Suprapubic skin (tissue), 4 donors: ENCODE data around the gene TNIP1. TPM values are rescaled to one million over a fixed set of nuclear protein-coding genes. Genes with fewer than 3 reads are reported as not detected.
A peak's percentile ranks its signal among the peaks of the same experiment; 100 is the strongest.

Experiments used
- DNase-seq, 2 donors: peaks; one replicate each; pipeline ENCODE4 v3.0.0-alpha.2; 2019; ENCODE audit warnings: low spot score in 2 of 2
- H3K27ac ChIP-seq: fragments of 200-600 bp; sonication (generic); one replicate; pipeline ENCODE4 v1.5.1; 2019
- H3K27me3 ChIP-seq: fragments of 200-600 bp; sonication (generic); one replicate; pipeline ENCODE4 v1.5.1; 2019
- H3K36me3 ChIP-seq: fragments of 200-600 bp; sonication (generic); one replicate; pipeline ENCODE4 v1.5.1; 2019
- H3K4me1 ChIP-seq: fragments of 200-600 bp; sonication (generic); one replicate; pipeline ENCODE4 v1.5.1; 2019
- H3K4me3 ChIP-seq: fragments of 200-600 bp; sonication (generic); one replicate; pipeline ENCODE4 v1.5.1; 2019; ENCODE audit warnings: mild to moderate bottlenecking
- H3K9me3 ChIP-seq: fragments of 200-600 bp; sonication (generic); one replicate; pipeline ENCODE4 v1.5.1; 2019
- CTCF ChIP-seq, 2 donors: fragments of 200-600 bp in 1 of 2; fragments of 450-650 bp in 1 of 2; sonication (generic) in 1 of 2; IDR thresholded peaks; one replicate each; pipeline ENCODE4 v1.5.1; 2016 to 2019; ENCODE audit warnings: antibody characterized with exemption in 2 of 2, mild to moderate bottlenecking in 1 of 2, moderate library complexity in 1 of 2
- EP300 ChIP-seq: sonication (generic); formaldehyde crosslinking; IDR thresholded peaks from one replicate; pipeline ENCODE4 v1.6.1; 2017; ENCODE audit warnings: antibody characterized with exemption
- POLR2A ChIP-seq, 2 donors: fragments of 450-650 bp; IDR thresholded peaks; one replicate each; pipeline ENCODE4 v1.6.1; 2017; ENCODE audit warnings: antibody characterized with exemption in 2 of 2, mild to moderate bottlenecking in 2 of 2, moderate library complexity in 2 of 2
- POLR2AphosphoS5 ChIP-seq, 3 donors: sonication (generic); formaldehyde crosslinking; IDR thresholded peaks; one replicate each; pipeline ENCODE4 v1.6.1; 2017; ENCODE audit warnings: antibody characterized with exemption in 3 of 3
- WGBS: methylation state at CpG from one replicate; pipeline ENCODE4 v1.1.5; 2018; 5-methylcytosine and 5-hydroxymethylcytosine counted together
- total RNA-seq, 4 donors: library from RNA; depleted of rRNA; stranded (reverse); fragments of >200 nt; gene quantifications; one replicate each; pipeline ENCODE4 v1.1.0, GENCODE V29; 2016

The TNIP1 gene
- total RNA-seq, 4 donors from 2014 or later = 47.5 to 94.7 (median 70.9) TPM

GRCh38 chr5:151106043-151106442, 25.2 kb upstream of the TNIP1 start:
- no peak for DNase-seq
- peaks cover 9% of the 10 kb centered on the region for H3K4me1 ChIP-seq
- peaks cover 28% of the 10 kb centered on the region for H3K36me3 ChIP-seq
- no peak overlapping the region for H3K4me3 ChIP-seq
- no peaks in the 10 kb centered on the region for H3K27me3 ChIP-seq
- no peak overlapping the region for H3K27ac ChIP-seq
- no peak for TF ChIP-seq POLR2A (IDR thresholded peaks at IDR 0.05)
- TF ChIP-seq EP300 = no peak
- TF ChIP-seq POLR2AphosphoS5 (IDR thresholded peaks at IDR 0.05) = no peak
- no peak for TF ChIP-seq CTCF (IDR thresholded peaks at IDR 0.05)
- H3K9me3 ChIP-seq = no peaks in the 10 kb centered on the region
- 85% methylated on average over 5 of the region's 5 CpGs for WGBS

- Histone ChIP-seq H3K27me3 (no peaks in the 10 kb centered on the region), H3K9me3 (no peaks in the 10 kb centered on the region), H3K4me3 (no peak overlapping the region), H3K27ac (no peak overlapping the region), H3K4me1 (peaks cover 9% of the 10 kb centered on the region), H3K36me3 (peaks cover 27% of the 10 kb centered on the region)
- no peak for DNase-seq
- 84% methylated on average over 2 of the region's 2 CpGs for WGBS
- TF ChIP-seq POLR2A (IDR thresholded peaks at IDR 0.05) (no peak), CTCF (IDR thresholded peaks at IDR 0.05) (no peak), POLR2AphosphoS5 (IDR thresholded peaks at IDR 0.05) (no peak), EP300 (no peak)
Observed at GRCh38 chr5:151105561-151105960, 24.7 kb upstream of the TNIP1 start.

GRCh38 chr5:151104795-151105194, 24.0 kb upstream of the TNIP1 start:
- TF ChIP-seq CTCF (IDR thresholded peaks at IDR 0.05) (no peak), POLR2AphosphoS5 (IDR thresholded peaks at IDR 0.05) (peak; percentile 39 to 93 (median 83))
- Histone ChIP-seq H3K27me3 (no peaks in the 10 kb centered on the region), H3K4me3 (no peak overlapping the region), H3K9me3 (no peaks in the 10 kb centered on the region), H3K36me3 (peaks cover 25% of the 10 kb centered on the region), H3K27ac (peak overlapping the region; percentile 65), H3K4me1 (peaks cover 9% of the 10 kb centered on the region)
- 56% methylated on average over 4 of the region's 5 CpGs for WGBS
- peak; percentile 87 to 89 for DNase-seq

- Histone ChIP-seq H3K27me3 (no peaks in the 10 kb centered on the region), H3K4me3 (no peak overlapping the region), H3K9me3 (no peaks in the 10 kb centered on the region), H3K27ac (no peak overlapping the region), H3K36me3 (peaks cover 2% of the 10 kb centered on the region), H3K4me1 (no peaks in the 10 kb centered on the region)
- no peak for DNase-seq
- no peak for TF ChIP-seq POLR2A (IDR thresholded peaks at IDR 0.05)
- TF ChIP-seq CTCF (IDR thresholded peaks at IDR 0.05) = no peak
- TF ChIP-seq POLR2AphosphoS5 (IDR thresholded peaks at IDR 0.05) = no peak
- no peak for TF ChIP-seq EP300
- WGBS = 95% methylated on average over 4 of the region's 4 CpGs
Observed at GRCh38 chr5:151101746-151102145, 20.9 kb upstream of the TNIP1 start.

GRCh38 chr5:151101151-151101550, 20.3 kb upstream of the TNIP1 start:
- H3K4me3 ChIP-seq = no peak overlapping the region
- H3K9me3 ChIP-seq = no peaks in the 10 kb centered on the region
- WGBS = 74% methylated on average over 6 of the region's 9 CpGs
- TF ChIP-seq POLR2A (IDR thresholded peaks at IDR 0.05) = no peak
- TF ChIP-seq CTCF (IDR thresholded peaks at IDR 0.05) = no peak
- TF ChIP-seq POLR2AphosphoS5 (IDR thresholded peaks at IDR 0.05) = no peak
- TF ChIP-seq EP300 = no peak
- DNase-seq = no peak
- H3K27ac ChIP-seq = no peak overlapping the region
- peaks cover 2% of the 10 kb centered on the region for H3K36me3 ChIP-seq
- no peaks in the 10 kb centered on the region for H3K4me1 ChIP-seq
- H3K27me3 ChIP-seq = no peaks in the 10 kb centered on the region
